GM21515 (cell line): ENCODE measurements around the gene ELF4.
A peak's percentile ranks its signal among the peaks of the same experiment; 100 is the strongest.

Experiments
- ATAC-seq: cut with Tn5 transposase; IDR thresholded peaks from one replicate; pipeline ENCODE4 v1.9.1; 2021; ENCODE audit not compliant: unreplicated experiment

The ELF4 gene

GRCh38 chrX:130085551-130086446 is 24.5 kb downstream of the ELF4 start:
- ATAC-seq = no peak

GRCh38 chrX:130084631-130085237 is 25.6 kb downstream of the ELF4 start:
- peak; percentile 36 for ATAC-seq

GRCh38 chrX:130083656-130084382 is 26.5 kb downstream of the ELF4 start:
- peak; percentile 28 for ATAC-seq

GRCh38 chrX:130083107-130083490 is 27.2 kb downstream of the ELF4 start:
- no peak for ATAC-seq

GRCh38 chrX:130082244-130083106 is 27.8 kb downstream of the ELF4 start:
- ATAC-seq = peak; percentile 51

- ATAC-seq = no peak
These were observed 28.8 kb downstream of the ELF4 start for GRCh38 chrX:130081421-130082045.

GRCh38 chrX:130080791-130081367 is 29.4 kb downstream of the ELF4 start:
- no peak for ATAC-seq

- ATAC-seq = no peak
These were observed 30.4 kb downstream of the ELF4 start for GRCh38 chrX:130079824-130080406.

- ATAC-seq = no peak
These were observed 34.5 kb downstream of the ELF4 start for GRCh38 chrX:130075777-130076176.

GRCh38 chrX:130072345-130072740 is 38.0 kb downstream of the ELF4 start:
- no peak for ATAC-seq

GRCh38 chrX:130071611-130072344 is 38.5 kb downstream of the ELF4 start:
- ATAC-seq = no peak

- no peak for ATAC-seq
These were observed 43.2 kb downstream of the ELF4 start for GRCh38 chrX:130066975-130067615.

- peak; percentile 94 for ATAC-seq
These were observed 49.9 kb downstream of the ELF4 start for GRCh38 chrX:130060122-130061069.

GRCh38 chrX:130058652-130059051 is 51.6 kb downstream of the ELF4 start:
- no peak for ATAC-seq

- ATAC-seq = no peak
These were observed 53.1 kb downstream of the ELF4 start for GRCh38 chrX:130057209-130057608.

- no peak for ATAC-seq
These were observed 54.4 kb downstream of the ELF4 start for GRCh38 chrX:130055899-130056298.

- ATAC-seq = no peak
These were observed 55.2 kb downstream of the ELF4 start for GRCh38 chrX:130055103-130055502.
